K562 (cell line): ENCODE data around the gene SLC4A2. TPM values are rescaled to one million over a fixed set of nuclear protein-coding genes. Genes with fewer than 3 reads are reported as not detected.
A peak's percentile ranks its signal among the peaks of the same experiment; 100 is the strongest.

ENCODE experiments used
- CBFA2T2 ChIP-seq: fragments of 450-650 bp; conservative IDR thresholded peaks from 2 replicates; pipeline ENCODE4 v1.6.1; 2017; ENCODE audit warnings: mild to moderate bottlenecking
- CC2D1A ChIP-seq: fragments of 450-650 bp; IDR thresholded peaks from 2 replicates; pipeline ENCODE4 v1.6.1; 2017; ENCODE audit warnings: mild to moderate bottlenecking
- FOS ChIP-seq: IDR thresholded peaks from 3 replicates; pipeline ENCODE4 v1.6.1; 2011; ENCODE audit not compliant: insufficient read length; ENCODE audit errors: extremely low read depth
- HNRNPH1 ChIP-seq: fragments of 200-400 bp; formaldehyde crosslinking; optimal IDR thresholded peaks from 2 replicates; pipeline ENCODE3; 2017; ENCODE audit warnings: low read depth, mild to moderate bottlenecking, low read length, moderate library complexity
- ILF3 ChIP-seq: fragments of 450-650 bp; IDR thresholded peaks from 2 replicates; pipeline ENCODE4 v1.6.1; 2018; ENCODE audit warnings: antibody characterized with exemption, mild to moderate bottlenecking, moderate library complexity, borderline replicate concordance
- KHSRP ChIP-seq: fragments of 450-650 bp; IDR thresholded peaks from 2 replicates; pipeline ENCODE4 v1.6.1; 2017
- KLF13 ChIP-seq: fragments of 450-650 bp; IDR thresholded peaks from 2 replicates; pipeline ENCODE4 v1.6.1; 2016; ENCODE audit warnings: missing genetic modification characterization, low read depth, mild to moderate bottlenecking, missing compliant biosample characterization, moderate library complexity, borderline replicate concordance
- MAX ChIP-seq: sonication (generic); formaldehyde crosslinking; IDR thresholded peaks from 2 replicates; pipeline ENCODE4 v1.9.0; 2022; ENCODE audit warnings: mild to moderate bottlenecking, missing genetic modification reagents
- MCM7 ChIP-seq, 2 experiments: fragments of 450-650 bp; IDR thresholded peaks; 2 replicates each; pipeline ENCODE4 v1.6.1; 2016 to 2018
- PKNOX1 ChIP-seq: fragments of 450-650 bp; IDR thresholded peaks from 2 replicates; pipeline ENCODE4 v1.6.1; 2016
- POLR2A ChIP-seq: fragments of 450-650 bp; conservative IDR thresholded peaks from 2 replicates; pipeline ENCODE4 v1.6.1; 2016
- ZNF280B ChIP-seq: fragments of 250-450 bp; sonication (Bioruptor Pico); IDR thresholded peaks from 2 replicates; pipeline ENCODE4 v1.5.1; 2021; ENCODE audit warnings: mild to moderate bottlenecking
- ZNF717 ChIP-seq: fragments of 250-450 bp; sonication (Bioruptor Pico); IDR thresholded peaks from 2 replicates; pipeline ENCODE4 v1.5.0; 2021
- polyA plus RNA-seq, 8 experiments: library from polyadenylated mRNA; depleted of rRNA in 4 of 8; stranded (reverse) in 5 of 8; unstranded in 3 of 8; fragments of >200 nt; fragmentation: Nextera tagmentation in 2 of 8; fragmentation: Illumina TruSeq in 1 of 8; extraction: Ambion mirVana in 2 of 8; extraction: Trizol in 1 of 8; gene quantifications; 2 replicates each; pipeline versions ENCODE4 v1.2.1 to v1.2.3, GENCODE V29; 2011 to 2014; ENCODE audit warnings: inconsistent platforms in 1 of 8, missing spikeins in 1 of 8
- total RNA-seq, 7 experiments: library from RNA; depleted of rRNA in 6 of 7; stranded (reverse); fragments of >200 nt in 6 of 7; fragmentation: Illumina TruSeq in 2 of 7; extraction: Trizol in 2 of 7; gene quantifications; 2 replicates each; pipeline versions ENCODE4 v1.2.1 to v1.2.3, GENCODE V29; 2011 to 2021; ENCODE audit warnings: low replicate concordance in 1 of 7
- TF ChIP-seq, protein P1 (sequence below): sonication (generic); IDR thresholded peaks from 2 replicates; pipeline ENCODE4 v1.6.1; 2016
- TF ChIP-seq, protein P2 (sequence below), 2 experiments: fragments of 450-650 bp in 1 of 2; IDR thresholded peaks; 2 replicates each; pipeline ENCODE4 v1.6.1; 2011 to 2017; ENCODE audit warnings: low read depth in 2 of 2, antibody characterized with exemption in 1 of 2, borderline replicate concordance in 1 of 2, low read length in 1 of 2, mild to moderate bottlenecking in 1 of 2, mixed read lengths in 1 of 2; ENCODE audit not compliant: control insufficient read depth in 1 of 2
- TF ChIP-seq, protein P3 (sequence below): fragments of 450-650 bp; formaldehyde crosslinking; IDR thresholded peaks from 2 replicates; pipeline ENCODE4 v1.4.0; 2020; ENCODE audit warnings: mild to moderate bottlenecking

SLC4A2 gene
- total and polyA plus RNA-seq, 9 of the 15 experiments (the other 6 are each of a cell fraction or from before 2014, with no cell fraction given) = 11.4 to 375 (median 130) TPM

DNA sequence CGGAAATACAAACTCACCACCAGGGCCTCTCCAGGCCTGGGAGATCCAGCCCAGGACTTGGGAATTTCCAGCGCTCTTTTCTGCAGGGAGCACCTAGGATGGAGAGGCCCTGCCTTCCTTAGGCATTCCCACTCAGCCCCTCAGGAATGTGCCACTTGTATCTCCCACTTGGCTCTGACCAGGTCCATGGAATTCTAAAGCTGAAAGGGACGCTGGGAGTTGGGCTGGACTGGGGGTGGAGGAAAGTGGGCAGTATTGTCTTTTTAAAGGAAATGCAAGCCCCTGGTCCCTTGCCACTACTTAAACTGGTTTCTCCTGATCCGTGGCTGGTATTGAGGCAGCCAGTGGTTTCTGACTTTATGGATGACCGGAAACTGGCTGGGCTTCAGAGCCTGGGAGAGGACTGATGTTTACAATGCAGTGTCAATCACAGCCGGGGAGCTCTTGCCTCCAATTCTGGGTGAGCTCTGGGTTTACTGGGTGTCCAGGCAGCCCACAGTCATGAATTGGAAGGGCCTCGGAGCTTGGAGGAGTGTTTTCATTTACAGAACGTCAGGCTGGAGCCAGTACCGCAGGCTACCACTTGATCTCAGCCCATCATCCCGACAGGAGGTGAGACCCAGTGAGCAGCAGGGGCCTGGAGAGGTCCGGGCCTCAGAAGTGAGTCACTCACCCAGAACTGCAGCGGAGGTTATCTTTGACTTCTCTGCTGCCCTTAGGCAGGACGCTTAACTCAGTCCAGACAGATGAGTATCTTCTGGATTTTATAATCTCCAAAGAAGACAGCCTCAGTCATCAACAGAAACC lies 54.2 kb downstream of the SLC4A2 start (continued):
- TF ChIP-seq, protein P1, sequence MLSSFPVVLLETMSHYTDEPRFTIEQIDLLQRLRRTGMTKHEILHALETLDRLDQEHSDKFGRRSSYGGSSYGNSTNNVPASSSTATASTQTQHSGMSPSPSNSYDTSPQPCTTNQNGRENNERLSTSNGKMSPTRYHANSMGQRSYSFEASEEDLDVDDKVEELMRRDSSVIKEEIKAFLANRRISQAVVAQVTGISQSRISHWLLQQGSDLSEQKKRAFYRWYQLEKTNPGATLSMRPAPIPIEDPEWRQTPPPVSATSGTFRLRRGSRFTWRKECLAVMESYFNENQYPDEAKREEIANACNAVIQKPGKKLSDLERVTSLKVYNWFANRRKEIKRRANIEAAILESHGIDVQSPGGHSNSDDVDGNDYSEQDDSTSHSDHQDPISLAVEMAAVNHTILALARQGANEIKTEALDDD = peak; percentile 94
- TF ChIP-seq MCM7 (IDR thresholded peaks at IDR 0.05) = no peak
- TF ChIP-seq CBFA2T2 = peak; percentile 50; the same call in 1 of the 2 replicates
- no peak for TF ChIP-seq FOS
- TF ChIP-seq HNRNPH1 = no peak
- TF ChIP-seq POLR2A = no peak
- TF ChIP-seq ZNF280B (CRISPR knock-in tag) = no peak
- TF ChIP-seq, protein P2, sequence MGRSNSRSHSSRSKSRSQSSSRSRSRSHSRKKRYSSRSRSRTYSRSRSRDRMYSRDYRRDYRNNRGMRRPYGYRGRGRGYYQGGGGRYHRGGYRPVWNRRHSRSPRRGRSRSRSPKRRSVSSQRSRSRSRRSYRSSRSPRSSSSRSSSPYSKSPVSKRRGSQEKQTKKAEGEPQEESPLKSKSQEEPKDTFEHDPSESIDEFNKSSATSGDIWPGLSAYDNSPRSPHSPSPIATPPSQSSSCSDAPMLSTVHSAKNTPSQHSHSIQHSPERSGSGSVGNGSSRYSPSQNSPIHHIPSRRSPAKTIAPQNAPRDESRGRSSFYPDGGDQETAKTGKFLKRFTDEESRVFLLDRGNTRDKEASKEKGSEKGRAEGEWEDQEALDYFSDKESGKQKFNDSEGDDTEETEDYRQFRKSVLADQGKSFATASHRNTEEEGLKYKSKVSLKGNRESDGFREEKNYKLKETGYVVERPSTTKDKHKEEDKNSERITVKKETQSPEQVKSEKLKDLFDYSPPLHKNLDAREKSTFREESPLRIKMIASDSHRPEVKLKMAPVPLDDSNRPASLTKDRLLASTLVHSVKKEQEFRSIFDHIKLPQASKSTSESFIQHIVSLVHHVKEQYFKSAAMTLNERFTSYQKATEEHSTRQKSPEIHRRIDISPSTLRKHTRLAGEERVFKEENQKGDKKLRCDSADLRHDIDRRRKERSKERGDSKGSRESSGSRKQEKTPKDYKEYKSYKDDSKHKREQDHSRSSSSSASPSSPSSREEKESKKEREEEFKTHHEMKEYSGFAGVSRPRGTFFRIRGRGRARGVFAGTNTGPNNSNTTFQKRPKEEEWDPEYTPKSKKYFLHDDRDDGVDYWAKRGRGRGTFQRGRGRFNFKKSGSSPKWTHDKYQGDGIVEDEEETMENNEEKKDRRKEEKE (IDR thresholded peaks at IDR 0.05; ENCODE audit: borderline replicate concordance in 1 of 2, control insufficient read depth in 1 of 2, low read depth in 2 of 2, low read length in 1 of 2) = no peak
- no peak for TF ChIP-seq ILF3
- TF ChIP-seq KLF13 = no peak
- no peak for TF ChIP-seq KHSRP
- no peak for TF ChIP-seq CC2D1A
- TF ChIP-seq MAX (CRISPR knock-in tag) = no peak
- peak; percentile 88 for TF ChIP-seq PKNOX1
- no peak for TF ChIP-seq ZNF717 (CRISPR knock-in tag)
- TF ChIP-seq, protein P3, sequence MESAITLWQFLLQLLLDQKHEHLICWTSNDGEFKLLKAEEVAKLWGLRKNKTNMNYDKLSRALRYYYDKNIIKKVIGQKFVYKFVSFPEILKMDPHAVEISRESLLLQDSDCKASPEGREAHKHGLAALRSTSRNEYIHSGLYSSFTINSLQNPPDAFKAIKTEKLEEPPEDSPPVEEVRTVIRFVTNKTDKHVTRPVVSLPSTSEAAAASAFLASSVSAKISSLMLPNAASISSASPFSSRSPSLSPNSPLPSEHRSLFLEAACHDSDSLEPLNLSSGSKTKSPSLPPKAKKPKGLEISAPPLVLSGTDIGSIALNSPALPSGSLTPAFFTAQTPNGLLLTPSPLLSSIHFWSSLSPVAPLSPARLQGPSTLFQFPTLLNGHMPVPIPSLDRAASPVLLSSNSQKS (CRISPR knock-in tag) = no peak
